ENCODE measurements around the gene VSTM2L.

Gene VSTM2L

GRCh38 chr20:37986044-37986858 lies 83.3 kb downstream of the VSTM2L start:
- in situ Hi-C loops (cut with MboI; ENCODE audit: low sequenced_read_pairs): no loop called here

DNA sequence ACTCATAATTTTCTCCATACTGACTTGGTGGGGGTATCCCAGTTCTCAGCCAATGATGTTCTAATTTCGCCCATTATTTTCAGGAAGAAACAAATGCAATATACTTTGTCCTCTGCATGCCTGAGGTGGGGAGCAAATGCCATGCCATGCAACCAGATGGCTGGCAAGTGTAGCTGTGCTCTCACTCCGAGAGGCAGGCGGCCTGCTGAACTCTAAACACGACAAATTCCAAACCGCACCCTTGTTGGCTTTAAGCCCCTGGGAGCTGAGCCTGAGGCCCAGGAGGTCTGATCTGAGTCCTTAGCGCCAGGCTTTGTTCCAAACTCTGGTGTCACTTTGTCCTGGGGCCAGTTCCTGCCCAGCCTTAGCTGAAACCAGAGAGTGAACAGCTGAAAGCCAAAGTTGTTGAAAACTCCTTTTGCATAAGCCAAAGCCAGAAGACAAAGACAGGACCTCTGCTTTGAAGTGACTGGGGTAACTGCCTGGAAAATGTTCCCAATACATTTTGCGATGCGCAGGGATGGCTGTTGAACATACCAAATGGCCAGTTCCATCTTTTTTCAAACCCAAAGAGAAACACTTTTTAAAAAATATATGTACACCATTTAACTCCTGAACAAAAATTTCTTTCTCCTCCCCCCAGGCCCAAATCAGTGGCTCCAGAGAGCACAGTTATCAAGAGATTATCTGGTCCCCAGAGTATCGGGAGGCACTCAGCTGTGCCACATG lies 84.1 kb downstream of the VSTM2L start:
- in situ Hi-C loops (cut with MboI; ENCODE audit: low sequenced_read_pairs): no loop called here

- in situ Hi-C loops (cut with MboI; ENCODE audit: low sequenced_read_pairs): no loop called here
Observed at GRCh38 chr20:37987602-37988290, 84.8 kb downstream of the VSTM2L start.

DNA sequence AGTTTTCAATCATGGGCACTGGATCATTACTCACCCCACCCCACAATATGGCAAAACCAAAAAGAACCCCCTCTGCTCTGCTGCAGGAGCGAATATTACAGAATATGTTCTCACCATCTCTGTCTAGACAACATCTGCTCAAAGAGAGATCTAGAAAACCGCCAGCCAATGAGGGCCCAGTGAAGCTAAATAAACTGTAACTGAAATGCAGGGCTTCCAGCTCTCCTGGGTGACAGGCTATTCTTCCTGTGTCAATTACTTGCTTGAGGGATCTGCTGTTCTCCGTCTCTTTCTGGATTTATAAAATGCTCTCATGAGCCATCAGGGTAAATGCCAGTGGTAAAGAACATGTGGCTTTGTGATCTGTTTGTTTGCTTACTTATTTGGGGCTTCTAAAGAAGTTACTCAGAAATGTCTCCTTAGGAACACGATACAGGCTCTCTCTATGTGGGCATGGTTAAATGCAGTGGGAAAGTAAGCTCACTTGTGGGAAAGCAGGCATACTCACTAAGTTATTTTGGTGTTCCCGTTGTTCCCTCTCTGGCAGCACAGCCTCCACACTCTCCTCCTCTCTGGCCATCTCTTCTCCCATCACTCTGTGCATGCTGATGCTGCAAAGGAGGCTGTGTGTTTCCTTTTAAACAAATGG lies 85.5 kb downstream of the VSTM2L start:
- in situ Hi-C loops (cut with MboI; ENCODE audit: low sequenced_read_pairs): no loop called here

GRCh38 chr20:37989601-37990295 lies 86.8 kb downstream of the VSTM2L start:
- in situ Hi-C loops (cut with MboI; ENCODE audit: low sequenced_read_pairs): no loop called here

- in situ Hi-C loops (cut with MboI; ENCODE audit: low sequenced_read_pairs): no loop called here
Observed at GRCh38 chr20:37990571-37991151, 87.7 kb downstream of the VSTM2L start.

GRCh38 chr20:37991157-37991866 lies 88.4 kb downstream of the VSTM2L start:
- in situ Hi-C loops (cut with MboI; ENCODE audit: low sequenced_read_pairs): no loop called here

DNA sequence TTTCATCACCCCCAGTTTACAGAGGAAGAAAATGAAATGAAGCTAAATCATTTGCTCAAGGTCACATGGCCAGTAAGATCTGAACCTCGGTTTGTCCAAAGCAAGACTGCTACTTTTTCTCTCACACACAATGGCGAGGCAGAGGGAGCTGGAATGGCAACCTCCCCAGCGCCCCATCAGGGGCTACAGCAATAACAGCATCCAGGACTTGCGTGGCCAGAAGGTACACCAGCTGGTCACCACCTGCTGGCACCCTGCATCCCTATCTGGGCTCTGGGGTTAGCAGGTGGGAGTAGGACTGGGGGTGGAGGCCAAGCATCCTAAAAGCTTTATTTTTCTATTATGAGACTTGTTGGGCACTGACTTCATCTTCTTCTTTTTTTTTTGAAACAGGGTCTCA lies 89.0 kb downstream of the VSTM2L start:
- in situ Hi-C loops (cut with MboI; ENCODE audit: low sequenced_read_pairs): no loop called here

DNA sequence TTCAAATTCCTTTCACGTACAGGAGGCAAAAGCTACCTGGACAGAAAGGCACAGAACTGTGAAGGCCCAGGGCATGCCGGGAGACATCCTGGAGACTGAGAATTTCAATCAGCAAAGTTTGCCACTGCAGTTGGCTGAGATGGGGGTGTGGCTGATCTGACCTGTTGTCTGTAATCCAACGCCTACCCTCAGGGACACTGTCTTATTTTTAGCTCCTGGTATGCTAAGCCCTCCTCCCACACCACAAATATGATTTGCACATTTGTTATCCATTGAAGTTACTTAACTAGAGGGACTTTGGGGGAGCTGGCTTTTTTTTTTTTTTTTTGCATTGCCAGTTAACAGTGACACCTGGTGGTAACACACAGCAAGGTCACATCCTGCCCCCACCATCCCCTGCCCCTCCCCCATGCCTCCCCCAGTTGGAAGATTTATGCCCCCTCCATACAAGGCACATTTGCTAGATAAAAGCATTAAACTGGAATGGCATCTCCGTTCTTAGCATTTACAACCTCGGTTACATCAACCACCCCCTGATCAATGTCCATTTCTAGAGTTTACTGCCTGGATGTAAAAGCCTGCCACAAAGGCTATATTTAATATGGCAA lies 90.0 kb downstream of the VSTM2L start:
- in situ Hi-C loops (cut with MboI; ENCODE audit: low sequenced_read_pairs): no loop called here

- in situ Hi-C loops (cut with MboI; ENCODE audit: low sequenced_read_pairs): no loop called here
Observed at GRCh38 chr20:37994512-37994911, 91.6 kb downstream of the VSTM2L start.

Measured in hTERT RPE-1 (cell line).